Activated CD8-positive, alpha-beta memory T cell treated with anti-CD3 and anti-CD28 coated beads, Interleukin-2, amount 10 ng/mL, durations not matched to agents 7 days and 5 days (primary cell): ENCODE results near the gene CTRB2. TPM values are rescaled to one million over a fixed set of nuclear protein-coding genes. Genes with fewer than 3 reads are reported as not detected.
"Not testable (repeated sequence)": the region's sequence is repeated elsewhere in the genome, so short reads cannot be mapped to it uniquely, and the experiment has no call there.

Experiments used
- ATAC-seq: fragments of 150-1000 bp; cut with Tn5 transposase; one replicate; pipeline ENCODE4 v1.10.0; 2021; ENCODE audit warnings: moderate library complexity
- CTCF ChIA-PET: fragments of 350-600 bp; sonication (Branson Sonifier 250); formaldehyde crosslinking; loops from one replicate; lab custom pipeline; 2021; ENCODE audit warnings: antibody characterized with exemption; lab: Charles Lee
- DNase-seq: peaks from one replicate; pipeline ENCODE4 v3.0.0-alpha.2; 2020
- H3K27ac Mint-ChIP-seq: one replicate; pipeline ENCODE4 v1.8.0; 2021; ENCODE audit warnings: mild to moderate bottlenecking, mixed read lengths
- H3K27me3 Mint-ChIP-seq: one replicate; pipeline ENCODE4 v1.8.0; 2021; ENCODE audit warnings: mixed read lengths
- H3K36me3 Mint-ChIP-seq: one replicate; pipeline ENCODE4 v1.8.0; 2021; ENCODE audit warnings: mild to moderate bottlenecking, mixed read lengths
- H3K4me1 Mint-ChIP-seq: one replicate; pipeline ENCODE4 v1.8.0; 2021; ENCODE audit warnings: mixed read lengths
- H3K4me3 Mint-ChIP-seq: one replicate; pipeline ENCODE4 v1.8.0; 2021; ENCODE audit warnings: mild to moderate bottlenecking, moderate library complexity, mixed read lengths
- H3K9me3 Mint-ChIP-seq: one replicate; pipeline ENCODE4 v1.8.0; 2022; ENCODE audit warnings: low read depth, mixed read lengths
- total RNA-seq, 2 experiments: library from RNA; stranded (reverse); gene quantifications; one replicate each; pipeline ENCODE4 v1.2.3, GENCODE V29; 2021

The CTRB2 gene
- total RNA-seq, 2 experiments from 2014 or later, result not detected

GRCh38 chr16:75217389-75217851 is 10.5 kb upstream of the CTRB2 start:
- H3K36me3 Mint-ChIP-seq, result no peaks in the 10 kb centered on the region
- CTCF ChIA-PET, result interaction anchor here (1.1 to 6.3 kb wide), 3 partner anchors 16 to 19 kb away, joined by 3 to 43 read pairs (median 5); no protein-coding TSS in a partner anchor
- H3K27me3 Mint-ChIP-seq, result no peaks in the 10 kb centered on the region
- peaks cover 14% of the 10 kb centered on the region for H3K4me1 Mint-ChIP-seq
- H3K27ac Mint-ChIP-seq, result no peak overlapping the region
- H3K9me3 Mint-ChIP-seq, result no peaks in the 10 kb centered on the region
- DNase-seq (no peak), ATAC-seq (no peak)
- no peak overlapping the region for H3K4me3 Mint-ChIP-seq

GRCh38 chr16:75216576-75216975 is 9.6 kb upstream of the CTRB2 start:
- H3K27ac Mint-ChIP-seq, result no peak overlapping the region
- H3K4me3 Mint-ChIP-seq, result no peak overlapping the region
- no peaks in the 10 kb centered on the region for H3K36me3 Mint-ChIP-seq
- H3K9me3 Mint-ChIP-seq, result no peaks in the 10 kb centered on the region
- ATAC-seq, result no peak
- H3K27me3 Mint-ChIP-seq, result no peaks in the 10 kb centered on the region
- no peak for DNase-seq
- H3K4me1 Mint-ChIP-seq, result peaks cover 14% of the 10 kb centered on the region
- CTCF ChIA-PET, result interaction anchor here (1.2 to 6.3 kb wide), 2 partner anchors 17 to 18 kb away, joined by 5 to 43 read pairs; no protein-coding TSS in a partner anchor

- Mint-ChIP-seq H3K27ac (no peak overlapping the region), H3K27me3 (no peaks in the 10 kb centered on the region), H3K4me3 (no peak overlapping the region), H3K36me3 (no peaks in the 10 kb centered on the region), H3K4me1 (peaks cover 14% of the 10 kb centered on the region), H3K9me3 (no peaks in the 10 kb centered on the region)
- ATAC-seq, result no peak
- CTCF ChIA-PET, result interaction anchor here (1.2 to 6.3 kb wide), 2 partner anchors 17 to 18 kb away, joined by 5 to 43 read pairs; no protein-coding TSS in a partner anchor
- no peak for DNase-seq
Measured at GRCh38 chr16:75216127-75216526, 9.2 kb upstream of the CTRB2 start.

GRCh38 chr16:75211286-75211685 is 4.3 kb upstream of the CTRB2 start:
- H3K4me1 Mint-ChIP-seq, H3K36me3 Mint-ChIP-seq, ATAC-seq, H3K27me3 Mint-ChIP-seq, H3K9me3 Mint-ChIP-seq, H3K4me3 Mint-ChIP-seq, CTCF ChIA-PET, H3K27ac Mint-ChIP-seq, DNase-seq: not testable (repeated sequence)

GRCh38 chr16:75209944-75210343 is 3.0 kb upstream of the CTRB2 start:
- no peaks in the 10 kb centered on the region for H3K4me1 Mint-ChIP-seq
- CTCF ChIA-PET, result interaction anchor here (0.7 kb wide), 1 partner anchor 38 kb away, joined by 3 read pairs; no protein-coding TSS in a partner anchor
- H3K27me3 Mint-ChIP-seq, result no peaks in the 10 kb centered on the region
- no peaks in the 10 kb centered on the region for H3K36me3 Mint-ChIP-seq
- no peak overlapping the region for H3K27ac Mint-ChIP-seq
- H3K4me3 Mint-ChIP-seq, result no peak overlapping the region
- DNase-seq (no peak), ATAC-seq (no peak)
- H3K9me3 Mint-ChIP-seq, result no peaks in the 10 kb centered on the region

- ATAC-seq, H3K27ac Mint-ChIP-seq, H3K36me3 Mint-ChIP-seq: not testable (repeated sequence)
Measured at GRCh38 chr16:75209514-75209913, 2.6 kb upstream of the CTRB2 start.

GRCh38 chr16:75208861-75209505 is 2.0 kb upstream of the CTRB2 start:
- Mint-ChIP-seq H3K9me3 (no peaks in the 10 kb centered on the region), H3K4me3 (no peak overlapping the region), H3K27me3 (no peaks in the 10 kb centered on the region), H3K4me1 (no peaks in the 10 kb centered on the region), H3K27ac (no peak overlapping the region), H3K36me3 (no peaks in the 10 kb centered on the region)
- CTCF ChIA-PET, result interaction anchor here (1.2 kb wide), 1 partner anchor 25 kb away, joined by 6 read pairs; no protein-coding TSS in a partner anchor
- ATAC-seq (no peak), DNase-seq (no peak)

More at GRCh38 chr16:75209514-75209913, 2.6 kb upstream of the CTRB2 start:
- not testable (repeated sequence) for H3K9me3 Mint-ChIP-seq, H3K4me1 Mint-ChIP-seq, DNase-seq, H3K4me3 Mint-ChIP-seq, H3K27me3 Mint-ChIP-seq
- CTCF ChIA-PET, result interaction anchor here (0.7 kb wide), 1 partner anchor 38 kb away, joined by 3 read pairs; no protein-coding TSS in a partner anchor

- H3K36me3 Mint-ChIP-seq, result no peaks in the 10 kb centered on the region
- no peak for ATAC-seq
- no peaks in the 10 kb centered on the region for H3K27me3 Mint-ChIP-seq
- no peaks in the 10 kb centered on the region for H3K9me3 Mint-ChIP-seq
- no peak for DNase-seq
- no peak overlapping the region for H3K27ac Mint-ChIP-seq
- no peaks in the 10 kb centered on the region for H3K4me1 Mint-ChIP-seq
- CTCF ChIA-PET, result interaction anchor here (1.2 kb wide), 1 partner anchor 26 kb away, joined by 6 read pairs; no protein-coding TSS in a partner anchor
- H3K4me3 Mint-ChIP-seq, result no peak overlapping the region
Measured at GRCh38 chr16:75208242-75208825, 1.4 kb upstream of the CTRB2 start.

- Mint-ChIP-seq H3K36me3 (no peaks in the 10 kb centered on the region), H3K27ac (no peak overlapping the region), H3K4me1 (no peaks in the 10 kb centered on the region), H3K9me3 (no peaks in the 10 kb centered on the region), H3K4me3 (no peak overlapping the region), H3K27me3 (no peaks in the 10 kb centered on the region)
- ATAC-seq, result no peak
- DNase-seq, result no peak
- CTCF ChIA-PET, result no interaction called here
Measured at GRCh38 chr16:75207831-75208230, 870 bp upstream of the CTRB2 start.

- not testable (repeated sequence) for H3K36me3 Mint-ChIP-seq, H3K4me3 Mint-ChIP-seq, ATAC-seq, H3K9me3 Mint-ChIP-seq, H3K27me3 Mint-ChIP-seq, H3K4me1 Mint-ChIP-seq, H3K27ac Mint-ChIP-seq, DNase-seq
- CTCF ChIA-PET, result interaction anchor here (1.0 kb wide), 1 partner anchor 28 kb away, joined by 3 read pairs; no protein-coding TSS in a partner anchor
Measured at GRCh38 chr16:75205961-75206748, 806 bp downstream of the CTRB2 start.

- DNase-seq, ATAC-seq, H3K4me3 Mint-ChIP-seq, H3K36me3 Mint-ChIP-seq, H3K9me3 Mint-ChIP-seq, H3K27ac Mint-ChIP-seq, CTCF ChIA-PET, H3K4me1 Mint-ChIP-seq, H3K27me3 Mint-ChIP-seq: not testable (repeated sequence)
Measured at GRCh38 chr16:75205438-75205837, 1.5 kb downstream of the CTRB2 start.

- ATAC-seq, H3K9me3 Mint-ChIP-seq, H3K36me3 Mint-ChIP-seq, DNase-seq, H3K27me3 Mint-ChIP-seq, H3K27ac Mint-ChIP-seq, H3K4me3 Mint-ChIP-seq, CTCF ChIA-PET, H3K4me1 Mint-ChIP-seq: not testable (repeated sequence)
Measured at GRCh38 chr16:75204905-75205304, 2.1 kb downstream of the CTRB2 start.

GRCh38 chr16:75204410-75204758 is 2.6 kb downstream of the CTRB2 start:
- CTCF ChIA-PET, result no interaction called here
- Mint-ChIP-seq H3K36me3 (no peaks in the 10 kb centered on the region), H3K9me3 (no peaks in the 10 kb centered on the region), H3K27me3 (peaks cover 3% of the 10 kb centered on the region), H3K4me3 (no peak overlapping the region), H3K4me1 (peaks cover 8% of the 10 kb centered on the region), H3K27ac (no peak overlapping the region)
- DNase-seq (no peak), ATAC-seq (no peak)
